Middle frontal gyrus (tissue), 1 donor: Measurements from ENCODE around the gene MAPK12.

Experiments
- DNase-seq: peaks from one replicate; pipeline ENCODE4 v3.0.0-alpha.2; 2015; ENCODE audit warnings: low spot score; ENCODE audit errors: extremely low spot score

The MAPK12 gene

GRCh38 chr22:50253046-50253915 is 8.2 kb downstream of the MAPK12 start:
- no peak for DNase-seq

DNA sequence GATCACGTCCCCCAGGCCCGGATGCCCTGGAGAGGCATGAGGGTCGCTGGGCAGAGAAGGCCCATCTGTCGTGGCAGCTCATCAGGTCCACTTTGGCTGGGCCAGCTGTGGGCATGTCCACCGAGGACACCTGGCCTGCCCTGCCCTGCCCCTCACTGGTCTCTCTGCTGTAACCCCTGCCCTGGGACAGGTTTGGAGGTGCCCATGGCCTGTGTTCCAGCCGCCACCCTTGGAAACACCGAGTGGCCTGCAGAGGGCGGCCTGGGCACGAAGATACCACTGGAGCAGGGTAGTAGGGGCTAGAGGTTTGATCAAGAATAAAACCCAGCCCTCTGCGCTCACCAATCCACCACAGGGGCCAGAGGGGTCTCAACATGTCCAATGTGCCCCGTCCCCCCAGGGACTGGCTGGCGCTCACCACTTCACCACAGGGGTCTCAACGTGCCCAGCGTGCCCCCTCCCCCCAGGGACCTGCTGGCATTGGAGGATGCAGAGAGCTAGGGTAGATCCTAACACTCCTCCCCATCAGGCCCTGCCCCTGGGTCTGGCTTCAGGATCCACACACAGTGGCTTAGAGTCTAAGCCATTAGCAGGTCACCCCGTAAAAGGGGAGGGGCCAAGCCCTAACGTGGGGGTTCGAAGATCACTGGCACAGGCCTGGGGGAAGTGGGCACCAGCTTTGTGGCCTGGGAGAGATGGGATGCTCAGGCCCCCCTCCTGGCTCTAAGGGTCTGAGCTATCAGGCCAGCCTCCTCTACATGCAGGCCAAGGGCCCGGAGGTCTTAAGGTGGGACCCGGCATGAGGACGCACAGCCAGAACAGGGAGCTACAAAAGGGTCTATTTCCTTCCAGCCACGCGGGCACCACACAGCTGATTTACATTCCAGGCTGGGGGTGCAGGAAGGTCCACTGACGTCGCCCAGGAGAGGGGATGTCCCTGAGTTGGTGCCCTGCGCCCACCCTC is 9.1 kb downstream of the MAPK12 start:
- DNase-seq, result no peak

GRCh38 chr22:50251477-50252081 is 9.9 kb downstream of the MAPK12 start:
- no peak for DNase-seq

GRCh38 chr22:50250555-50251476 is 10.7 kb downstream of the MAPK12 start, which contains the start of gene HDAC10:
Gene HDAC10, minus strand, starts transcription at chr22:50251265. Its CDS starts 233 bp downstream, at chr22:50251032.
- DNase-seq, result no peak

GRCh38 chr22:50250249-50250554 is 11.3 kb downstream of the MAPK12 start:
- DNase-seq, result no peak

- DNase-seq, result no peak
Measured at GRCh38 chr22:50249341-50250248, 11.9 kb downstream of the MAPK12 start.

GRCh38 chr22:50248196-50249081 is 13.0 kb downstream of the MAPK12 start:
- DNase-seq, result no peak

DNA sequence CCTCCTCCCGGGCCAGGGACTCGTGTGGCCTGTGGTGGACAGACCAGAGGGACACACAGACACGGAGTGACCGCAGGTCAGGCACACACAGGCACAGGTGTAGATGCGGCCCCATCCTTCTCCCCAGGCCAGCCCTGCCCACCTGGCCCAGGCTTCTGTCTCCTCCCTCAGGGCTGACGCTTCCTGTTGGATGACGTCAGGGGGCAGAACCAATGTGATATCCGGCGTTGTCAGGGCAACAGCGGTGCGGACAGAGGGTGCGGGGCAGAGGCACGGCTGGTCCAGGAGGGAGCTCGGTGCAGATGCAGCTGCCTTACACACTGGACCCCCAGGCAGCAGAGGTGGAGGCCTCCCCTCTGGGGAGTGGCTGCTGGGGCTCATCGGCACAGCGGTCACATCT is 13.7 kb downstream of the MAPK12 start:
- DNase-seq, result no peak

DNA sequence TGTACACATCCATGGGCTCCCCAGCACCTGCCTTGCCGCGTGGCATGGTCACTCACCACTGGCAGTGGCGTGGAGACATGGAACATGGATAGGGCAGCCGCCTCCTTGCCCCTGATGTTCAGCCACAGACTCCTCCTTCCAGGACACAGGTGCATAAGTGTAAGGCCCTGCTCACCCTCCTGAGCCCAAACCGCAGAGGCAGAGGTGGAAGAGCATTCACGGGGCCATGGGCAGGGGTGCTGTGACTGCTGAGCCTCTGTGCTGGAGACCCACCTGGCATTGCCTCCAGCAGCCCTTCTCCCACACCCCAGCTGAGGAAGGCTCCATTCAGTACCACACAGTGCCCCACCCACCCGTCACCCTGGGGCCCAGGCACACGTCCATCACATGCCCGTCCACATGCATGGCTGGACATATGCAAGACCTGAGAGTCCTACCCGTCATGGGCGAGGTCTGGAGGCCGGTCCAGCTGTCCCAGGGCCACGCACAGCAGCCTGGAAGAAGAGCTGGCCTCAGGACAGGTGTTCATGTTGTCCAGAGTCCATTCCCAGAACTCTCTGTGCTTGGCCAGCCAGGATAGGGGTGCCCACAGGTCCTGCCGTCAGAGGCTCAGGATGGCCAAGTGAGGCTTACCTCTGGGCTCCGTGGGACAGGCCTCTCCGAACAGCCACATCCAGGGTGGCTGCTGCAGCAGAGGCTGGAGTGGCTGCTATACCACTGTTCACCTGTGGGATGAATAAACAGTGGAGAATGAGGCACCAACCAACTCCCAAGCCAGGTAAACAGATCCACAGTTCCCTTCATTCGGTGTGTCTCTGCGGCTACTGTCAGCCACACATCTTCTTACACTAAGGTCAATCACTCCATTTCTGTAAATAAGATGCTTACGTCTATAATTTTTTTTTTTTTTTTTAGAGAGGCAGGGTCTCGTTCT is 15.0 kb downstream of the MAPK12 start:
- no peak for DNase-seq

DNA sequence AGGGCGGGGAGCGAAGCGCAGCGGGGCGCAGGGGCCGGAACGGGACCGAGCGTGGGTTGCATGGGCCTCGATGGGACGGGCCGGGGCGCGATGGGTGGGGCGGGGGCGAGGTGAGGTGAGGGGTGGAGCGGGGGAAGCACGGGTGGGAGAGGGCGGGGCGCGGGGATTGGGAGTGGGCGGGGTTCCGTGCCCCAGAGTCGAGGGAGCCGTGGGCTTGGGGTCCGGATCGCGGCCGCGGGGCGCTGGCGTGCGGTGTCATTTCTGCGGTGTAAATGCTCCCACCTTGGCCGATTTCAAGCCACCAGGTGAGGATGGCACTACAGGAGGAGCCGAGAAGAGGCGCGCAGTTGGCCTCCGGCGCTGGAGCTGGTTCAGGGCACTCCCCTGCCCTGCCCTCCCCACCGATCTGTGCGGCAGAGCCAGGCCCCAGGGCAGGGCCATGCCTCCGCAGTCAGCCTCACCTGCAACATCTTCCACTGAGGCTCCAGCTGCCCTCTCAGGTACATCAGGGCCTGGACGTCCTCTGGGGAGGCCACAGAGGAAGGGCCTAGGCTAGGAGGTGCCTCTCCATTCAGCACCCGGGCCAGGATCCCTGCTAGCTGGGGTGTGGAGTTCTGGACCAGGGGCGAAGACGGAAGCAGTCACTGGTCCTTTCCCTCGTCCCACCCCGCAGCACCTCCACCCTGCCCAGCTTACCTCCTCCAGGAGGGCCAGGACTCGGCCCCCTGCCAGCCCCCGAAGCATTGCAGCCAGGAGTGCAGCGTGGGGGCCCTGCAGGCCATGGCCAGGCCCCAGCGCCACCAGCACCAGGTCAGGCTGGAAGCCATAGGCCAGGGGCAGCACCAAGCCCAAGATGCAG is 16.0 kb downstream of the MAPK12 start:
- no peak for DNase-seq

DNA sequence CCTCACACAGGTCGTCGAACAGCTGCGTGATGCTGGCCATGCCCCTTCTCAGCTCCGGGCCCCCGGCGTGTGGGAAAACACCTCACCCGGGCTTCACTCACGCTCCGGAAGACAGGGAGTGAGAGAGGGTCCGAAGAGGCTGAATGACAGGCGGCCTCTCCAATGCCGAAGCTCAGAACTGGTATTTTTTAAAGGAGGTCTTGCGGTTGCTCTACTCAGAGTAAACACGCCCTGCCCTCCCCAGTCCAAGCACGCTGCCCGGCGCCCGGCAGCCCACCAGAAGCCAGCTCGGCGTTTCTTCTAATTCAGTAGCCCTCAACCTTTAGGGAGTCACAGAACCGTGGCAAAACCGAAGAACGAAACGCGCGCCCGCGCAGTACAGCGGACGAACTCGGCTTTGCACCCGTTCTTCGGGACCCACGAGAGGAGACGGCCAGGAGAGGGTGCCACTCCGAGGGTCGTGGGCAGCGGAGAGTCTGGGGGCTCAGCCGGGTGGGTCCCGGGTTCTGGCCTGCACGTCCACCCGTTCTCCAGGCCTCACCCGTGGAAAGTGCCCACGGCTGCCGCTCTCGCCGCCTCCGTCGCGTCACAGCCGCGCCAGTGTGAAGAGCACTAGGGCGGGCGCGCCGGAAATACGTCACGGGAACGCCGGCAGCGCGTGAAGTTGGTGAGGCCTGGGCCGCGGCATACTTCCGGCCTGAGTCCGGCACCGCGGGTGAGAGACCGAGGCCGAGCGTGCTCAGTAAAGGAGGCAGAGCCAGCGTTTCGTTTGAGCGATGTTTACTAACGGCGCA is 16.9 kb downstream of the MAPK12 start, which contains the start of gene TUBGCP6:
TSS of gene TUBGCP6 (minus strand) at position 604 of the 794 bp plus-strand sequence. CDS start at position 40, 564 bp downstream.
- peak; percentile 96 for DNase-seq

GRCh38 chr22:50243685-50244419 is 17.6 kb downstream of the MAPK12 start:
- DNase-seq, result no peak

DNA sequence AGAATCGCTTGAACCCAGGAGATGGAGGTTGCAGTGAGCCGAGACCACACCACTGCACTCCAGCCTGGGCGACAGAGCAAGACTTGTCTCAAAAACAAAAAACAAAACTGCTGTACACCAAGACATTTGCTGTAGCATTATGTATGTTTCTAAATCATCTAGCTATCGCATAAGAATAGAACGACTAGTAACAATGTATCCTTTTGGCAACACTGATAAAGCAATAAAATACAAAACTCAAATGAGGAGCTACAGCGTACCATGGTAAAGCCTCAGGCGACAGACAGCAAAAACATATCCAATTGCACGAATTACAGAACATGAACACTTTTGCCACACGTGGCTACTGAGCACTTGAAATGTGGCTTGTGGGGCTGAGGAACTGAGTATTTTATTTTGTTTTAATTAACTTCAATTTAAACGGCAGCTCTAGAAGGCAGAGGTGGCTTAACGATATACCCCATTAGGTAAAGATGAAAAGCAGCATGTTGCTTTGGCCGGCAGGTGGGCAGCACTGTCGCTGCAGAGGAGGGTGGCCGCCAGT is 19.0 kb downstream of the MAPK12 start:
- DNase-seq, result no peak

DNA sequence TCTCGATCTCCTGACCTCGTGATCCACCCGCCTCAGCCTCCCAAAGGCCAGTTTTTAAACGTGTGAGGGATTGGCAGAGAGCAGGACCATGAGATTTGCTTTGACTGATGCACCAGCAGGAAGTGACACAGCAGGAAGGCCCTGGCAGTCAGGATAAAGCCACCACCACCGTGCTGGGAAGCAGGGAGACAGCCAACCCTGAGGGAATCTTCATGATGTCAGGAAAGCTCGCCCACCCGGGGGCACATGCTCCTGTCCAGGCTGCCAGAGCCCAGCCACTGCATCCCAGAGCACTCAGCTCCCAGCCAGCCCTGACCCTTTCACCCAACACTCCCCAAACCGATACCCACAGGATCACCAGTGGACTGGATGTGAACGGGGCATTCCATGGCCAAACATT is 22.7 kb downstream of the MAPK12 start:
- no peak for DNase-seq
